DOHH2 (cell line): Measurements from ENCODE around the gene SLC66A3.

Experiments used
- EZH2phosphoT487 ChIP-seq: fragments of 200-600 bp; sonication (generic); IDR thresholded peaks from 2 replicates; pipeline ENCODE4 v1.6.1; 2017; ENCODE audit warnings: borderline replicate concordance, mild to moderate bottlenecking, antibody characterized with exemption, low read length, moderate library complexity, mixed read lengths
- TF ChIP-seq, protein P1 (sequence below): fragments of 200-600 bp; sonication (generic); IDR thresholded peaks from one replicate; pipeline ENCODE4 v1.5.1; 2014; ENCODE audit warnings: antibody characterized with exemption, mild to moderate bottlenecking, low read depth, low read length; ENCODE audit not compliant: poor library complexity, severe bottlenecking

DNA sequence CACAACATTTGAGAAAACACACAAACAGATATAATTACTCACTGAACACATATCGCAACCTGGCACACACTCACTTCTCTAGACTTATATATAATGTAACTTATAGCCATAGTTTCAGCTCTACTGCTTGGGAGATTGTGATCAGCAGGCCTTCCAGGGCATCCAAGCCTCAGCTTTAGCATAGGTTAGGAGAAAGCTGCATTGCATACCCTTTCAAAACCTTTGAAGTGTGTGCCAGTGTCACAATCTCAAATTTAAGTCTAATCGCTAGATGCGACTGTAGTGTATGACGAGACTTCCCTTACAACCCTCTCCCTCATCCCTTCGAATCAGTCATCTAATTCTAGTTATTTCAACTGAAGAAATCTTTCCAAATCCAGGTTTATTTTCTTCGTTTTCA lies 30.9 kb downstream of the SLC66A3 start:
- TF ChIP-seq, protein P1, sequence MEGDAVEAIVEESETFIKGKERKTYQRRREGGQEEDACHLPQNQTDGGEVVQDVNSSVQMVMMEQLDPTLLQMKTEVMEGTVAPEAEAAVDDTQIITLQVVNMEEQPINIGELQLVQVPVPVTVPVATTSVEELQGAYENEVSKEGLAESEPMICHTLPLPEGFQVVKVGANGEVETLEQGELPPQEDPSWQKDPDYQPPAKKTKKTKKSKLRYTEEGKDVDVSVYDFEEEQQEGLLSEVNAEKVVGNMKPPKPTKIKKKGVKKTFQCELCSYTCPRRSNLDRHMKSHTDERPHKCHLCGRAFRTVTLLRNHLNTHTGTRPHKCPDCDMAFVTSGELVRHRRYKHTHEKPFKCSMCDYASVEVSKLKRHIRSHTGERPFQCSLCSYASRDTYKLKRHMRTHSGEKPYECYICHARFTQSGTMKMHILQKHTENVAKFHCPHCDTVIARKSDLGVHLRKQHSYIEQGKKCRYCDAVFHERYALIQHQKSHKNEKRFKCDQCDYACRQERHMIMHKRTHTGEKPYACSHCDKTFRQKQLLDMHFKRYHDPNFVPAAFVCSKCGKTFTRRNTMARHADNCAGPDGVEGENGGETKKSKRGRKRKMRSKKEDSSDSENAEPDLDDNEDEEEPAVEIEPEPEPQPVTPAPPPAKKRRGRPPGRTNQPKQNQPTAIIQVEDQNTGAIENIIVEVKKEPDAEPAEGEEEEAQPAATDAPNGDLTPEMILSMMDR = no peak
- no peak for TF ChIP-seq EZH2phosphoT487
